Ovary (tissue), 3 donors: ENCODE data around the gene BANP.

Source experiments
- EP300 ChIP-seq: sonication (generic); formaldehyde crosslinking; IDR thresholded peaks from one replicate; pipeline ENCODE4 v1.6.1; 2017; ENCODE audit warnings: antibody characterized with exemption
- POLR2A ChIP-seq: fragments of 450-650 bp; IDR thresholded peaks from one replicate; pipeline ENCODE4 v1.6.1; 2017; ENCODE audit warnings: antibody characterized with exemption, mild to moderate bottlenecking, moderate library complexity
- TF ChIP-seq, protein P1 (sequence below), 3 donors: fragments of 450-650 bp in 2 of 3; fragments of 200-600 bp in 1 of 3; IDR thresholded peaks; one replicate each; pipeline versions ENCODE4 v1.5.1 to v1.8.0; 2016 to 2022; ENCODE audit warnings: antibody characterized with exemption in 3 of 3, mild to moderate bottlenecking in 1 of 3
- donor health status: DM: no; HTN: no; CAD: no.

DNA sequence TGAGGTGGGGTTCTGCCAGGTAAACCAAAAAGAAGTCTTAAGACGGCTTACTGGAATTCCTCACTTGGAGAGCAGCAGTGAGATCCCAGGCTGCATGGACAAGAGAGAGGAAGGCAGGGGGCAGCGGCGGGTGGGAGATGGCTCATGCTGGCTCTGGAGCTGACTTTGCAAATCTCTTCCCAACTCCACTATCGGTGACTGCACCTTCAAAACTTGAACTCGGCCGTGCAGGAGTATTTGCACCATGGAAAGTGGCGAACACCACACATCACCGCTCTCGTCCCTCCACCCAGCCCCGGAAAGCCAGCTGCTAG, 31.6 kb upstream of the BANP start:
- TF ChIP-seq, protein P1, sequence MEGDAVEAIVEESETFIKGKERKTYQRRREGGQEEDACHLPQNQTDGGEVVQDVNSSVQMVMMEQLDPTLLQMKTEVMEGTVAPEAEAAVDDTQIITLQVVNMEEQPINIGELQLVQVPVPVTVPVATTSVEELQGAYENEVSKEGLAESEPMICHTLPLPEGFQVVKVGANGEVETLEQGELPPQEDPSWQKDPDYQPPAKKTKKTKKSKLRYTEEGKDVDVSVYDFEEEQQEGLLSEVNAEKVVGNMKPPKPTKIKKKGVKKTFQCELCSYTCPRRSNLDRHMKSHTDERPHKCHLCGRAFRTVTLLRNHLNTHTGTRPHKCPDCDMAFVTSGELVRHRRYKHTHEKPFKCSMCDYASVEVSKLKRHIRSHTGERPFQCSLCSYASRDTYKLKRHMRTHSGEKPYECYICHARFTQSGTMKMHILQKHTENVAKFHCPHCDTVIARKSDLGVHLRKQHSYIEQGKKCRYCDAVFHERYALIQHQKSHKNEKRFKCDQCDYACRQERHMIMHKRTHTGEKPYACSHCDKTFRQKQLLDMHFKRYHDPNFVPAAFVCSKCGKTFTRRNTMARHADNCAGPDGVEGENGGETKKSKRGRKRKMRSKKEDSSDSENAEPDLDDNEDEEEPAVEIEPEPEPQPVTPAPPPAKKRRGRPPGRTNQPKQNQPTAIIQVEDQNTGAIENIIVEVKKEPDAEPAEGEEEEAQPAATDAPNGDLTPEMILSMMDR (IDR thresholded peaks at IDR 0.05) = no peak
- TF ChIP-seq POLR2A = no peak
- TF ChIP-seq EP300 = no peak
